Measurements from ENCODE around the gene TXNDC17.
"Not testable (repeated sequence)": the region's sequence is repeated elsewhere in the genome, so short reads cannot be mapped to it uniquely, and the experiment has no call there.

Gene TXNDC17

DNA sequence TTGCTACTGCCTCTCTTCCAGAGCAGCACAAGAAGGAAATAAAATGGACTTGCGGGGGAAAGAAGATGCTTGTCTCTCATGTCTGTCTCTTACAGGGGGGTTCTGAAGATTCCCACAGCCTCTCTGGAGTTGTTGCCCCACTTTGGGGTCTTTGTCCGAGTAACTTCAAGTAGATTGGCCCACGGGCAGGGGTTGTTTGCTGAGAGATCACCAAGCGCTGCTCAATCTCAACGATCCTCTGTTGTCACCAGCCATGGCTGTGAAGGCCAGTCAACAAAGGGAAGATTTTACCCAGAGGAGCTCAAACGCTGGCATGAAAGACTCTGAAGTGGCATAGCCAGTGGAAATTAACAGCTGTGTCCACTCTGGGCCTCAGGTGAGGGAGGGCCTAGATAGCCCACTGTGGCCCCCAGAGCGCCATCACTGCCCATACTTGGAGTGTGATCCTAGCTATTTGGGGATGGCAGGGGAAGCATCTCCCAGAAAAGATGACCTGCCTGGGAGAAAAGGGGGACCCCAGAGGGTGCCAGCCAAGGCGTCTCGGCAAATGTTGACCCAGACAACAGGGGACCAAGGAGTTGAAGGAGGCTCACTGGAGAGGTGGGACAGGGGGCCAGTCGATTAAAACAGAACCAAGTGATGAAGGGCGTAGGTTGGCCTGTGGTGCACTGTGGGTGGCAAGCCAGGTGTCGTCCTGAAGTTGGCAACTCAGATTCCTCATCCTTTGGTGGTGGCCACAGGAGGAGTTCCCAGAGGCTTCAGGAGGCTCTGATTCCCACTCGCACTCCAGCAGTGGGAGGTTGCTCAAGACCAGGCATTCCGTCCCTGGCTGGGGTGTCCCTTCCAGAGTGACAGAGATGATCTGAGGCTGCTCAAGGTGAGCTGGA is 44.3 kb downstream of the TXNDC17 start:
- no peak for DNase-seq

DNA sequence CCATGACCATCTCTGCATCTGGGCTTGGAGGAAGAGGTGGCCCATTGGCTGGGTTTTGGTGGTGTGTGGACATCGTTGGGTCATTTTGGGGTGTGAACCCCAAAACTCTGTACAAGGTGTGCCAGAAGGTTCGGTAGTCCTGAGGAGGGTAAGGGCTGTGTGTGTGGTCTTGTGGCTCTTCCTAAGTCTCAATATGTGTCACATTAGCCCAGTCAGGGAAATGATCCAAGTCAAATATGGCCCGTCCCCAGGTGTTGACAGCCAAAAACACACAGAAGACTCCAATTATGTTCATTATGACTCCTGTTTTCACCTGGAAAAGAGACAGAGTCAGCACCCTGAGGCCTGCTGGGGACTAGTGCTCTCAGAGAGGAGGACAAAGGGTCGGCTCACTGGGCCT is 45.2 kb downstream of the TXNDC17 start:
- no peak for DNase-seq

DNA sequence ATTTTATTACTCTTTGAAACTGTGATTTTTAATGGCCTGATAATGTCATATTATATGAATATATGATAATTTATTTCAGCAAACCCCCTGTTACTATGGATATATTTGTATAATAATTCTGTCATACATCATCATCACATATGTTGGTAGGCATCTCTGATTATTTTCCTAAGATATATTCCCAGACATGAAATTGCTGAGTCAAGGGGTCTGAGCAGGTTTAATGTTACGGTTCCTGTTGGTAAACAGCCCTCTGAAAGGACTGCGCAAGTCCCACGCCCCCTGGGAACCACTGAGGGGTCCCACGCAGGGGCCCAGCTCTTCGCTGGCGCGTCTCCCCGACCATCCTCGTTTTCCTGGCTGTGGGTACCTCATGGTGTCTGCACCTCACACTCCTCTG is 48.1 kb downstream of the TXNDC17 start:
- DNase-seq, result no peak

DNA sequence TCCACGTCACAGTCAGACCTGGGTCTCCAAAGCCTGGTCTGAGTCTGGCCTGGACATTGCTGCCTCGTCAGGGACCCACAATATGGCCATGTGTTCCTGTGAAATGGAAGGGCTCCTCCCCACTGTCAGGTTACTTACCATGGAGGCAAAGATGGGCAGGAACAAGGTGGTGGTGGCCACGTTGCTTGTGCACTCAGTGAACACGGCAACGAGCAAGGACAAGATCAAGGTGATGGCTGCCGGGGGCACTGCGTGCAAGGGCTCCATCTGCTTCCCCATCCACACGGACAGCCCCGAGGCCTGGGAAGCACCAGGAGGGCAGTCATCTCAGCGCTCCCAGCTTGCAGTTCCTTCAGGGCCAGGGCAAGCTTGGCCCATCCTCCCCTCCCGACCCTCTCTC is 49.8 kb downstream of the TXNDC17 start:
- no peak for DNase-seq

DNA sequence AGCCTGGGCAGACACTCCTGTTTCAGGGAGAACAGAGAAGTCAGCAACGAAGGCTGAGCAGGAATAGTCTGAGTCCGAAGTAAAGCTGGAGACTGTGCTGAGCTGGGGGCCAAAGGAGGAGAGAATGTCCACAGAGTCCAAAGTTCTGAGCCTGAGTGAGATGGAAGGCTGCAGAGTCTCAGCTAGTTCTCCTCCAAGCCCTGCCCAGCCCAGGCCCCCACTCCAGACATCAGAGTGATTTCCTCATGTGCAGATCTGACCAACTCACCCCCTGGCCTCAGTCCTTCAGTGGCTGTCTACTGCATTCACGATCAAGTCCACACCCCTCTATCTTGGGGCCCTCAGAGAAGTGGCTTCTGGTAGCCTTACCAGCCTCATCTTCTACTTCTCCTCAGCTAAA is 50.7 kb downstream of the TXNDC17 start:
- DNase-seq, result no peak

DNA sequence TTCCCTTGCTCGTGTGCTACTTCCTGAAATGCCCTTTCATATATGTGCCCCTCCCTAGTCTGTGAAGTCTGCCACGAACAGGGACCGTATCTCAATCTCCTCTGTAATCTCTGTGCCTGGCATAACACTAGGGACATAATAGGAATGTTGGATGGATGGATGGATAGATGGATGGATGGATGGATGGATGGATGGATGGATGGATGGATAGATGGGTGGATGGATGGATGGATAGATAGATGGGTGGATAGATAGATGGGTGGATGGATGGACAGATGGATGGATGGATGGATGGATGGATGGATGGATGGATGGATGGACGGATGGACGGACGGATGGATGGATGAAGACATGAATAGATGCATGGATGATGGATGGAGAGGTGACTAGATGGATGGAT is 51.1 kb downstream of the TXNDC17 start:
- not testable (repeated sequence) for DNase-seq
